Activated T-cell treated with anti-CD3 and anti-CD28 coated beads, Interleukin-2, amount 50 U/mL, for 4 hours (primary cell): ENCODE data around the gene CD164. TPM values are rescaled to one million over a fixed set of nuclear protein-coding genes. Genes with fewer than 3 reads are reported as not detected.
A peak's percentile ranks its signal among the peaks of the same experiment; 100 is the strongest.

Experiments
- ATAC-seq, 2 donors: fragments of 200-7000 bp; cut with Tn5 transposase; one replicate each; pipeline ENCODE4 v1.10.0; 2021
- DNase-seq: peaks from one replicate; pipeline ENCODE4 v3.0.0-alpha.2; 2020
- H3K27me3 Mint-ChIP-seq: one replicate; pipeline ENCODE4 v1.8.0; 2021; ENCODE audit warnings: low read depth, mixed read lengths
- H3K36me3 Mint-ChIP-seq: one replicate; pipeline ENCODE4 v1.8.0; 2022; ENCODE audit warnings: mixed read lengths; ENCODE audit not compliant: insufficient read depth
- H3K4me1 Mint-ChIP-seq: one replicate; pipeline ENCODE4 v1.8.0; 2021; ENCODE audit warnings: low read depth, mixed read lengths
- H3K4me3 Mint-ChIP-seq: one replicate; pipeline ENCODE4 v1.8.0; 2021; ENCODE audit warnings: mild to moderate bottlenecking, moderate library complexity, mixed read lengths
- H3K9me3 Mint-ChIP-seq: one replicate; pipeline ENCODE4 v1.8.0; 2021; ENCODE audit warnings: mixed read lengths
- total RNA-seq, 3 donors: library from RNA; stranded (reverse); gene quantifications; one replicate each; pipeline ENCODE4 v1.2.1, GENCODE V29; 2021

CD164 gene
- 100 to 1,000 TPM; 236 to 295 (median 239) TPM for total RNA-seq

- ATAC-seq (peak; percentile 69 to 71), DNase-seq (peak; percentile 93)
- Mint-ChIP-seq H3K9me3 (no peaks in the 10 kb centered on the region), H3K36me3 (peaks cover 29% of the 10 kb centered on the region), H3K4me1 (peaks cover 49% of the 10 kb centered on the region), H3K27me3 (no peaks in the 10 kb centered on the region), H3K4me3 (peak within 1 kb of the TSS; percentile 97)
Measured at GRCh38 chr6:109381747-109382575, at the start of gene CD164. Gene CD164 (minus strand): TSS chr6:109382467. CDS start chr6:109382378, 89 bp downstream.

GRCh38 chr6:109429496-109429895, 47.2 kb upstream of the CD164 start:
- ATAC-seq, result no peak
- Mint-ChIP-seq H3K9me3 (no peaks in the 10 kb centered on the region), H3K4me1 (no peaks in the 10 kb centered on the region), H3K27me3 (peaks cover 4% of the 10 kb centered on the region), H3K4me3 (no peak overlapping the region), H3K36me3 (no peaks in the 10 kb centered on the region)
- no peak for DNase-seq

- peaks cover 4% of the 10 kb centered on the region for H3K27me3 Mint-ChIP-seq
- H3K4me1 Mint-ChIP-seq, result no peaks in the 10 kb centered on the region
- no peak for ATAC-seq
- no peaks in the 10 kb centered on the region for H3K9me3 Mint-ChIP-seq
- no peak for DNase-seq
- H3K36me3 Mint-ChIP-seq, result no peaks in the 10 kb centered on the region
- H3K4me3 Mint-ChIP-seq, result no peak overlapping the region
Measured at GRCh38 chr6:109428889-109429477, 46.7 kb upstream of the CD164 start.

GRCh38 chr6:109424946-109425345, 42.7 kb upstream of the CD164 start:
- no peak for DNase-seq
- H3K27me3 Mint-ChIP-seq, result peaks cover 1% of the 10 kb centered on the region
- no peaks in the 10 kb centered on the region for H3K36me3 Mint-ChIP-seq
- H3K4me1 Mint-ChIP-seq, result no peaks in the 10 kb centered on the region
- no peaks in the 10 kb centered on the region for H3K9me3 Mint-ChIP-seq
- no peak for ATAC-seq
- H3K4me3 Mint-ChIP-seq, result no peak overlapping the region

- Mint-ChIP-seq H3K4me1 (no peaks in the 10 kb centered on the region), H3K36me3 (no peaks in the 10 kb centered on the region), H3K27me3 (no peaks in the 10 kb centered on the region), H3K4me3 (no peak overlapping the region), H3K9me3 (no peaks in the 10 kb centered on the region)
- ATAC-seq, result no peak
- no peak for DNase-seq
Measured at GRCh38 chr6:109421184-109421583, 38.9 kb upstream of the CD164 start.

GRCh38 chr6:109420751-109421150, 38.5 kb upstream of the CD164 start:
- no peak for ATAC-seq
- H3K4me3 Mint-ChIP-seq, result no peak overlapping the region

GRCh38 chr6:109417646-109418045, 35.4 kb upstream of the CD164 start:
- H3K4me1 Mint-ChIP-seq, result no peaks in the 10 kb centered on the region
- ATAC-seq (no peak), DNase-seq (no peak)
- H3K9me3 Mint-ChIP-seq, result no peaks in the 10 kb centered on the region
- H3K27me3 Mint-ChIP-seq, result no peaks in the 10 kb centered on the region
- no peaks in the 10 kb centered on the region for H3K36me3 Mint-ChIP-seq
- H3K4me3 Mint-ChIP-seq, result no peak overlapping the region

More at GRCh38 chr6:109420751-109421150, 38.5 kb upstream of the CD164 start:
- no peaks in the 10 kb centered on the region for H3K4me1 Mint-ChIP-seq
- no peaks in the 10 kb centered on the region for H3K36me3 Mint-ChIP-seq
- no peaks in the 10 kb centered on the region for H3K27me3 Mint-ChIP-seq
- DNase-seq, result no peak
- no peaks in the 10 kb centered on the region for H3K9me3 Mint-ChIP-seq

GRCh38 chr6:109411034-109411433, 28.8 kb upstream of the CD164 start:
- H3K36me3 Mint-ChIP-seq, result no peaks in the 10 kb centered on the region
- no peak for ATAC-seq
- DNase-seq, result no peak
- H3K4me3 Mint-ChIP-seq, result no peak overlapping the region
- H3K4me1 Mint-ChIP-seq, result no peaks in the 10 kb centered on the region
- H3K9me3 Mint-ChIP-seq, result no peaks in the 10 kb centered on the region
- peaks cover 2% of the 10 kb centered on the region for H3K27me3 Mint-ChIP-seq

GRCh38 chr6:109406196-109406595, 23.9 kb upstream of the CD164 start:
- Mint-ChIP-seq H3K36me3 (no peaks in the 10 kb centered on the region), H3K9me3 (no peaks in the 10 kb centered on the region), H3K4me3 (no peak overlapping the region), H3K27me3 (peaks cover 2% of the 10 kb centered on the region), H3K4me1 (no peaks in the 10 kb centered on the region)
- DNase-seq (no peak), ATAC-seq (no peak)

- DNase-seq (no peak), ATAC-seq (no peak)
- Mint-ChIP-seq H3K36me3 (no peaks in the 10 kb centered on the region), H3K4me3 (no peak overlapping the region), H3K4me1 (no peaks in the 10 kb centered on the region), H3K27me3 (no peaks in the 10 kb centered on the region), H3K9me3 (no peaks in the 10 kb centered on the region)
Measured at GRCh38 chr6:109397020-109397419, 14.8 kb upstream of the CD164 start.

- Mint-ChIP-seq H3K9me3 (no peaks in the 10 kb centered on the region), H3K36me3 (no peaks in the 10 kb centered on the region), H3K4me3 (no peak overlapping the region), H3K27me3 (no peaks in the 10 kb centered on the region), H3K4me1 (no peaks in the 10 kb centered on the region)
- DNase-seq (no peak), ATAC-seq (no peak)
Measured at GRCh38 chr6:109396046-109396718, 13.9 kb upstream of the CD164 start.

GRCh38 chr6:109393886-109394281, 11.6 kb upstream of the CD164 start:
- H3K27me3 Mint-ChIP-seq, result peaks cover 3% of the 10 kb centered on the region
- H3K4me1 Mint-ChIP-seq, result peaks cover 3% of the 10 kb centered on the region
- no peak for ATAC-seq
- no peak overlapping the region for H3K4me3 Mint-ChIP-seq
- H3K36me3 Mint-ChIP-seq, result no peaks in the 10 kb centered on the region
- DNase-seq, result no peak
- no peaks in the 10 kb centered on the region for H3K9me3 Mint-ChIP-seq

- Mint-ChIP-seq H3K9me3 (no peaks in the 10 kb centered on the region), H3K36me3 (no peaks in the 10 kb centered on the region), H3K4me3 (no peak overlapping the region), H3K4me1 (peaks cover 3% of the 10 kb centered on the region), H3K27me3 (peaks cover 3% of the 10 kb centered on the region)
- DNase-seq, result no peak
- ATAC-seq, result no peak
Measured at GRCh38 chr6:109393157-109393885, 11.1 kb upstream of the CD164 start.

GRCh38 chr6:109389650-109390274, 7.5 kb upstream of the CD164 start:
- H3K9me3 Mint-ChIP-seq, result no peaks in the 10 kb centered on the region
- DNase-seq, result no peak
- peaks cover 3% of the 10 kb centered on the region for H3K27me3 Mint-ChIP-seq
- peaks cover 7% of the 10 kb centered on the region for H3K4me1 Mint-ChIP-seq
- H3K4me3 Mint-ChIP-seq, result no peak overlapping the region
- ATAC-seq, result no peak
- no peaks in the 10 kb centered on the region for H3K36me3 Mint-ChIP-seq
